Trophoblast cell (in vitro differentiated cells and primary cell): ENCODE data around the gene GINS3.

Experiments
- DNase-seq, 2 donors: peaks; one replicate each; pipeline ENCODE4 v3.0.0-alpha.2; 2016
- H2AFZ ChIP-seq: 2 replicates; pipeline ENCODE4 v1.6.1; 2013; ENCODE audit warnings: low read length, moderate library complexity, mild to moderate bottlenecking; ENCODE audit not compliant: insufficient read depth, poor library complexity
- H2AK5ac ChIP-seq: 2 replicates; pipeline ENCODE4 v1.6.1; 2013; ENCODE audit warnings: mild to moderate bottlenecking, low read length
- H2BK120ac ChIP-seq: 2 replicates; pipeline ENCODE4 v1.6.1; 2013; ENCODE audit warnings: low read length, mild to moderate bottlenecking, moderate library complexity; ENCODE audit not compliant: insufficient read depth, poor library complexity
- H2BK12ac ChIP-seq: 2 replicates; pipeline ENCODE4 v1.6.1; 2013; ENCODE audit warnings: mild to moderate bottlenecking, low read length, moderate library complexity
- H2BK5ac ChIP-seq: 2 replicates; pipeline ENCODE4 v1.6.1; 2013; ENCODE audit warnings: low read length, low read depth, moderate library complexity, mild to moderate bottlenecking; ENCODE audit not compliant: poor library complexity
- H3K14ac ChIP-seq: 2 replicates; pipeline ENCODE4 v1.6.1; 2013; ENCODE audit warnings: mild to moderate bottlenecking, low read length
- H3K18ac ChIP-seq: 2 replicates; pipeline ENCODE4 v1.6.1; 2013; ENCODE audit warnings: mild to moderate bottlenecking, low read length
- H3K23ac ChIP-seq: 2 replicates; pipeline ENCODE4 v1.6.1; 2013; ENCODE audit warnings: low read length
- H3K27ac ChIP-seq: 2 replicates; pipeline ENCODE4 v1.5.1; 2013; ENCODE audit warnings: low read depth, mild to moderate bottlenecking, inconsistent platforms, low read length, moderate library complexity
- H3K27me3 ChIP-seq: 2 replicates; pipeline ENCODE4 v1.6.1; 2013; ENCODE audit warnings: inconsistent platforms, mild to moderate bottlenecking, low read length, moderate library complexity; ENCODE audit not compliant: insufficient read depth
- H3K36me3 ChIP-seq, 2 experiments: 1 replicate in 1 of 2; 2 replicates in 1 of 2; pipeline ENCODE4 v1.6.1; 2013; ENCODE audit warnings: low read length in 2 of 2, mild to moderate bottlenecking in 2 of 2, moderate library complexity in 1 of 2; ENCODE audit not compliant: insufficient read depth in 2 of 2, control insufficient read depth in 1 of 2
- H3K4ac ChIP-seq: 2 replicates; pipeline ENCODE4 v1.6.1; 2013; ENCODE audit warnings: low read depth, mild to moderate bottlenecking, low read length, moderate library complexity
- H3K4me1 ChIP-seq, 2 experiments: 1 replicate in 1 of 2; 2 replicates in 1 of 2; pipeline ENCODE4 v1.6.1; 2013; ENCODE audit warnings: low read length in 2 of 2, mild to moderate bottlenecking in 2 of 2, moderate library complexity in 1 of 2; ENCODE audit not compliant: insufficient read depth in 2 of 2, control insufficient read depth in 1 of 2
- H3K4me2 ChIP-seq: 2 replicates; pipeline ENCODE4 v1.6.1; 2013; ENCODE audit warnings: inconsistent platforms, mild to moderate bottlenecking, low read length, moderate library complexity
- H3K4me3 ChIP-seq: 2 replicates; pipeline ENCODE4 v1.5.1; 2013; ENCODE audit warnings: mild to moderate bottlenecking, low read depth, low read length, inconsistent platforms
- H3K79me1 ChIP-seq: one replicate; pipeline ENCODE4 v1.6.1; 2013; ENCODE audit warnings: low read length
- H3K79me2 ChIP-seq: 2 replicates; pipeline ENCODE4 v1.6.1; 2013; ENCODE audit warnings: low read length, mild to moderate bottlenecking; ENCODE audit not compliant: control insufficient read depth, insufficient read depth, poor library complexity
- H3K9ac ChIP-seq: 2 replicates; pipeline ENCODE4 v1.6.1; 2013; ENCODE audit warnings: mild to moderate bottlenecking, low read length
- H3K9me3 ChIP-seq: 2 replicates; pipeline ENCODE4 v1.6.1; 2013; ENCODE audit warnings: low read depth, mild to moderate bottlenecking, control low read depth, inconsistent platforms, low read length; ENCODE audit not compliant: insufficient read depth
- H4K12ac ChIP-seq: 2 replicates; pipeline ENCODE4 v1.6.1; 2013; ENCODE audit warnings: low read depth, mild to moderate bottlenecking, low read length, moderate library complexity
- H4K8ac ChIP-seq: 2 replicates; pipeline ENCODE4 v1.6.1; 2013; ENCODE audit warnings: low read depth, mild to moderate bottlenecking, low read length, moderate library complexity
- H4K91ac ChIP-seq: one replicate; pipeline ENCODE4 v1.6.1; 2013; ENCODE audit warnings: low read depth, mild to moderate bottlenecking, low read length, moderate library complexity
- WGBS: extraction: QIAGEN DNeasy Blood & Tissue Kit; methylation state at CpG from one replicate; pipeline ENCODE4 v1.1.7; 2013; ENCODE audit warnings: missing lambda C conversion rate; ENCODE audit not compliant: insufficient read length, insufficient coverage; ENCODE audit errors: extremely low coverage; 5-methylcytosine and 5-hydroxymethylcytosine counted together

The GINS3 gene

GRCh38 chr16:58402796-58403195 is 10.5 kb downstream of the GINS3 start:
- Histone ChIP-seq H3K9me3 (no peaks in the 10 kb centered on the region), H3K4me3 (no peak overlapping the region), H2BK12ac (no peak overlapping the region), H3K79me1 (no peaks in the 10 kb centered on the region), H3K14ac (no peak overlapping the region), H3K23ac (no peak overlapping the region), H2AK5ac (no peak overlapping the region), H4K91ac (no peak overlapping the region), H3K27me3 (no peaks in the 10 kb centered on the region), H3K18ac (no peak overlapping the region), H3K9ac (no peak overlapping the region), H3K27ac (no peak overlapping the region), H3K36me3 (peaks cover 2 to 4% of the 10 kb centered on the region in 2 experiments), H3K4ac (no peak overlapping the region), H2BK5ac (no peak overlapping the region), H3K79me2 (no peaks in the 10 kb centered on the region), H3K4me1 (no peaks in the 10 kb centered on the region), H3K4me2 (no peak overlapping the region), H4K12ac (no peak overlapping the region), H2AFZ (no peak overlapping the region), H4K8ac (no peak overlapping the region), H2BK120ac (no peak overlapping the region)
- WGBS, result 100% methylated on average over 1 of the region's 7 CpGs
- DNase-seq, result no peak

GRCh38 chr16:58409316-58409973 is 17.2 kb downstream of the GINS3 start:
- H3K4me1 ChIP-seq, result no peaks in the 10 kb centered on the region
- no peak overlapping the region for H4K91ac ChIP-seq
- no peak overlapping the region for H3K14ac ChIP-seq
- H2BK120ac ChIP-seq, result no peak overlapping the region
- no peak overlapping the region for H3K9ac ChIP-seq
- no peak overlapping the region for H3K4me3 ChIP-seq
- no peak overlapping the region for H3K4me2 ChIP-seq
- H2AK5ac ChIP-seq, result no peak overlapping the region
- no peak for DNase-seq
- no CpG with 5 or more reads among the region's 6 CpGs for WGBS
- no peaks in the 10 kb centered on the region for H3K9me3 ChIP-seq
- no peaks in the 10 kb centered on the region for H3K79me1 ChIP-seq
- no peak overlapping the region for H4K12ac ChIP-seq
- no peak overlapping the region for H2BK12ac ChIP-seq
- no peak overlapping the region for H3K23ac ChIP-seq
- H3K27me3 ChIP-seq, result no peaks in the 10 kb centered on the region
- H3K18ac ChIP-seq, result no peak overlapping the region
- H3K4ac ChIP-seq, result no peak overlapping the region
- H2BK5ac ChIP-seq, result no peak overlapping the region
- H3K36me3 ChIP-seq, result peaks cover 0 to 2% of the 10 kb centered on the region in 2 experiments
- H2AFZ ChIP-seq, result no peak overlapping the region
- no peak overlapping the region for H3K27ac ChIP-seq
- H3K79me2 ChIP-seq, result no peaks in the 10 kb centered on the region
- H4K8ac ChIP-seq, result no peak overlapping the region

GRCh38 chr16:58411336-58411735 is 19.1 kb downstream of the GINS3 start:
- Histone ChIP-seq H2BK5ac (no peak overlapping the region), H3K4me2 (no peak overlapping the region), H2BK120ac (no peak overlapping the region), H4K91ac (no peak overlapping the region), H3K23ac (no peak overlapping the region), H3K18ac (no peak overlapping the region), H2BK12ac (no peak overlapping the region), H3K36me3 (no peaks in the 10 kb centered on the region), H3K79me2 (no peaks in the 10 kb centered on the region), H2AK5ac (no peak overlapping the region), H4K12ac (no peak overlapping the region), H3K4me1 (no peaks in the 10 kb centered on the region), H3K4me3 (no peak overlapping the region), H3K14ac (no peak overlapping the region), H3K27me3 (no peaks in the 10 kb centered on the region), H2AFZ (no peak overlapping the region), H3K27ac (no peak overlapping the region), H3K9me3 (no peaks in the 10 kb centered on the region), H3K4ac (no peak overlapping the region), H3K79me1 (no peaks in the 10 kb centered on the region), H3K9ac (no peak overlapping the region), H4K8ac (no peak overlapping the region)
- no peak for DNase-seq
- WGBS, result no CpG with 5 or more reads among the region's 2 CpGs

- Histone ChIP-seq H3K79me2 (no peaks in the 10 kb centered on the region), H3K9me3 (no peaks in the 10 kb centered on the region), H4K8ac (no peak overlapping the region), H3K14ac (no peak overlapping the region), H4K91ac (no peak overlapping the region), H3K27ac (no peak overlapping the region), H2BK5ac (no peak overlapping the region), H4K12ac (no peak overlapping the region), H2AFZ (no peak overlapping the region), H3K27me3 (no peaks in the 10 kb centered on the region), H3K4ac (no peak overlapping the region), H3K4me1 (no peaks in the 10 kb centered on the region), H3K4me2 (no peak overlapping the region), H3K23ac (no peak overlapping the region), H3K36me3 (no peaks in the 10 kb centered on the region), H2BK120ac (no peak overlapping the region), H3K4me3 (no peak overlapping the region), H3K9ac (no peak overlapping the region), H3K79me1 (no peaks in the 10 kb centered on the region), H2AK5ac (no peak overlapping the region), H2BK12ac (no peak overlapping the region), H3K18ac (no peak overlapping the region)
- WGBS, result no CpG with 5 or more reads among the region's 7 CpGs
- no peak for DNase-seq
These were observed 19.7 kb downstream of the GINS3 start for GRCh38 chr16:58411736-58412614.
